ENCODE data around the gene SLC26A1.

The SLC26A1 gene, protein sequence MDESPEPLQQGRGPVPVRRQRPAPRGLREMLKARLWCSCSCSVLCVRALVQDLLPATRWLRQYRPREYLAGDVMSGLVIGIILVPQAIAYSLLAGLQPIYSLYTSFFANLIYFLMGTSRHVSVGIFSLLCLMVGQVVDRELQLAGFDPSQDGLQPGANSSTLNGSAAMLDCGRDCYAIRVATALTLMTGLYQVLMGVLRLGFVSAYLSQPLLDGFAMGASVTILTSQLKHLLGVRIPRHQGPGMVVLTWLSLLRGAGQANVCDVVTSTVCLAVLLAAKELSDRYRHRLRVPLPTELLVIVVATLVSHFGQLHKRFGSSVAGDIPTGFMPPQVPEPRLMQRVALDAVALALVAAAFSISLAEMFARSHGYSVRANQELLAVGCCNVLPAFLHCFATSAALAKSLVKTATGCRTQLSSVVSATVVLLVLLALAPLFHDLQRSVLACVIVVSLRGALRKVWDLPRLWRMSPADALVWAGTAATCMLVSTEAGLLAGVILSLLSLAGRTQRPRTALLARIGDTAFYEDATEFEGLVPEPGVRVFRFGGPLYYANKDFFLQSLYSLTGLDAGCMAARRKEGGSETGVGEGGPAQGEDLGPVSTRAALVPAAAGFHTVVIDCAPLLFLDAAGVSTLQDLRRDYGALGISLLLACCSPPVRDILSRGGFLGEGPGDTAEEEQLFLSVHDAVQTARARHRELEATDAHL

DNA sequence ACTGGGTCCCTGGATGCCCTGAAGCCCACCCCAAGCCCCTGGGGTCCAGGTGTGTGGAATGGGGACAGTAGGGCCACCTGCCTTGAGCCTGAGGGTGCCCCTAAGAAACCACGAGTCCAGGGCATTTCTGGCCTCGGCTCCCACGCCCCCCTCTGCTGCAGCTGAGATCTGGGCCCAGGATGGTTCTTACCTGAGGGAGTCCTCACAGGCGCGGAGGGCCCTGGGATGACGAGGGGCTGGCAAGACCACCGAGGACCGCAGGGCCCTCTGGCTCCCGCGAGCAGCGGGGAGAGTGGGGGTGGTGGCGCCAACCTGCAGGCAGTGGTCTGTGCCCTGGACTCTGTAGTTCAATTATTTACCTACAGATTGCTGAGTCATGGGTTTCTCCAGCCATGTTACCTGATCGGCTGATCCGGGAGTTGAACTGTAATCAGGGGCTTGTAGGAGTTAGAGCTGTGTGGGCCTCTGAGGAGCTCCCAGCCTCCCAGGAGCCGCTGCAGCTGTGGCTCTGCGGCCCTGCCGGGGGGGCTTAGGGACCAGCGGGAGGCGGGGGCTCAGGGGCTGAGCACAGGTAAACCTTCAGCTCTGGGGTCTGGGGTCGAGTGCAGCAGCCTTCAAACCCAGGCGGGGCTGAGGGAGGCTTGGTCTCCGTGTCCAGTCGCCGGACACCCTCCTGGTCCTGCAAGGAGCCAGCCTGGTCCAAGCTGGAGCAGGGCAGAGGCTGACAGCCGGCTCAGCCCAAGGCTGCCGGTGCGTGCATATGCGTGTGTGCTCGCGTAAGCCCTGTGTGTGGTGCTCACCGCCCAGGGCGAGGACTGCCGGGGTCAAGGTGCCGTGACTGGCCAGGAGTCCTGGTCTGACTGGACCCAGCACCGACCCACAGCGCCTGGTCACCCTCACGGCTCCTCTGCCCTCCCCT, at the start of gene SLC26A1:
Gene SLC26A1, minus strand, starts transcription at position 294 of the 919 bp plus-strand sequence. CDS start 1,701 bp downstream, outside the sequence.
- DNase-seq, result no peak

DNA sequence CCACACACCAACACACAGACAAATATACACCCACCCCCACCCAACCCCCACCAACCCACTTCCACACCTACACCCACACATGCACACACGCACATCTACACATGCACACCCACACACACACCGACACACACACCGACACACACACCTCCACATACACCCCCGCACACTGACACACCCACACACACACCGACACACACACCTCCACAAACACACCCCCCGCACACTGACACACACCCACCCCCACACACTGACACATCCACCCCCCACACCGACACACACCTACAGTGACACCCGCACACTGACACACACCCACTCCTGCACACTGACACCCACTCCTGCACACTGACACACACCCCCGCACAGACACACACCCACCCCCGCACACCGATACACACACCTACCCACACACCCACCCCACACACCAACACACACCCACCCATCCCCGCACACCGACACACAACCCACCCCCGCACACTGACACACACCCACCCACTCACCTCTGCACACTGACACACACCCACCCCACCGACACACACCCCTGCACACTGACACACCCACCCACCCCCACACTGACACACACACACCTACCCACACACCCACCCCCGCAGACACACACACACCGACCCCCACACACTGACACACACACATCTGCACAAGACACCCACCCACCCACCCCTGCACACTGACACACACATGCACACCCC, 49.3 kb upstream of the SLC26A1 start:
- DNase-seq, result no peak

DNA sequence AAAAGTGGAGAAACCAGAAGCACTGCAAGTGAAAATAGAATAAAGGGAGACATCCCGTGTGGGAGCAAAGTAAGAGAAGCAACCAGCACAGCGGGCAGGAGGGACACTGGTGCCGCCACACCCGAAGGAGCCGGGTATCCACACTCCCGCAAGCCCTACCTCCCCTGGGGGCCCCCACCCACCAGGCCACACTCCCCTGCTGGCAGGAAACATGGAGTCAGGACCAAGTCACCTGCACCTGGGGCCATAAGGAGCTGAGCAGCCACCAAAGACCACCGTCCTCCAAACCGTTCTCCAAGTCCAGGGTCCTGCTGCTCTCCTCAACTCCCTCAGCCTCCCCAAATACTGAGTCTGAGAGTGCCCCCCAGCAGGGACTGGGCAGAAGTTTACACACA, 48.7 kb upstream of the SLC26A1 start:
- DNase-seq, result no peak

DNA sequence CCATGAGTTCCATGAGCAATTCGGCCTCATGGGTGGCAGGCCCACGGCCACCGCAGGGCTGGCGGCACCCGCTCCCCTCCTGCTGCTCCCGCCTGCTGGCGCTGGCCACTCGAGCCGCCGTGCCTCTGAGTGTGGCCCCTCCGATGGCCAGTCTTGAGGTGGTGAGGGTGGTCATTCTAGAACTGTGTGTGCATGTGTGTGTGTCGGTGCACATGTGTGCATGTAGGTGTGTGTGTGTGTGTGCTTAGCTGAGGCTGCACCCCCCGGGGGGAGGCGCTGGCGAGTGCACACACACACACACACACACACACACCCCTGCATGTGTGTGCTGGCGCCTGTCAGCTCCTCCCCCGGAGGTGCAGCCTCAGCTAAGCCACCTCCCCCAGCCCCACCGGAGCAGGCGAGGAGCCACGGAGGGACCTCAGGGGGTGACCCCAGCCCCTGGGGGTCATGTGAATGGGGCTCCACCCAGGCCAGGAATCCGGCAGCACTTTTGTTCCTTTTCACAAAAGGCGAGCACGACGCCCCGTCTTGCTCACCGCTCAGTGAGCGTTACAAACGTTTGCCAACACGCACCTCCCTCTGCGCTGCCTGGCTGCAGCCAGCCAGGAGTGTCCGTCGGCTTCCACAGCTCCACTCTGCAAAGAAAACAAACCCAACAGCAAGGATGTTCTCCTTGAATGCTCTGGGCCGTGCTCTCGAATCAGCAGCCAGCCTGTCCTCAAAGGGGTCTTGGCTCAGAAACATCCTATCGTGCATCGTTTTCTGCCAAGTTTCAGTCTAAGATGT, 48.1 kb upstream of the SLC26A1 start:
- peak; percentile 61 for DNase-seq

DNA sequence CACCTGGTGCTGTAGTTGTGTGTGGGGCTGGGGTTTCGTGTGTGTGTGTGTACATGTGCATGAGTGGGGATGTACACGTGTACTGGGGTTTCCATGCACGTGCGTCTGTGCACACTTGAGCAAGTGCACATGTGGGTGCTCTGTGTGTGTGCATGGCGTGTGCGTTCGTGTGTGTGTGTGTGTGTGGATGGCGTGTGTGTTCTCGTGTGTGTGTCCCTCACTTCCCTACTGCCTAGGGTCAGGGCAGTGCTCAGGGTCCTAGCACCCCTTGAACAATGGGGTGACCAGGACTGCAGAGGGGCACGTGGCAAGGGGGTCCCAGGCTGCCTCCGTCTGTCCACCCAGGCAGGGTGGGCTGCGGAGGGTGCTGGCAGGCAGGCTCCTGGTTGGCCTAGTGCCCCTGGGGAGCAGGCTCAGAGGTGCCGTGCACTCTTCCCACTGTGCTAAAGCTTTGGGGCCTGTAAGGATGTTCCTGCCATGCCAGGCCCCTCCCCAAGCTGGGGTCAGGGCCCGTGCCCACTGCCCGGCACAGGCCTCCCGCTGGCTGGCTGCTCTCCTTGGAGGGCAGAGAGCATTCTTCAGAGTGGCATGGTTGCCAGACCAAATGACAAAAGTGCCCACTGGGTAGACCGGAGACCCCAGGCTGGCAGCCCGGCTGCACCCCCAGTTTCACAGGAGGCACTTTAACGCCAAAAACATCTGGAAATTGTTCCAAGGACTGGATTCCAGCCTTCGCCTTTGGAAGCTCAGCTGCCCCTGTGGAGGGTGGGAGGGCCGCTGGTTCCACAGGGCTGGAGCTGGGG, 47.3 kb upstream of the SLC26A1 start:
- DNase-seq, result no peak

DNA sequence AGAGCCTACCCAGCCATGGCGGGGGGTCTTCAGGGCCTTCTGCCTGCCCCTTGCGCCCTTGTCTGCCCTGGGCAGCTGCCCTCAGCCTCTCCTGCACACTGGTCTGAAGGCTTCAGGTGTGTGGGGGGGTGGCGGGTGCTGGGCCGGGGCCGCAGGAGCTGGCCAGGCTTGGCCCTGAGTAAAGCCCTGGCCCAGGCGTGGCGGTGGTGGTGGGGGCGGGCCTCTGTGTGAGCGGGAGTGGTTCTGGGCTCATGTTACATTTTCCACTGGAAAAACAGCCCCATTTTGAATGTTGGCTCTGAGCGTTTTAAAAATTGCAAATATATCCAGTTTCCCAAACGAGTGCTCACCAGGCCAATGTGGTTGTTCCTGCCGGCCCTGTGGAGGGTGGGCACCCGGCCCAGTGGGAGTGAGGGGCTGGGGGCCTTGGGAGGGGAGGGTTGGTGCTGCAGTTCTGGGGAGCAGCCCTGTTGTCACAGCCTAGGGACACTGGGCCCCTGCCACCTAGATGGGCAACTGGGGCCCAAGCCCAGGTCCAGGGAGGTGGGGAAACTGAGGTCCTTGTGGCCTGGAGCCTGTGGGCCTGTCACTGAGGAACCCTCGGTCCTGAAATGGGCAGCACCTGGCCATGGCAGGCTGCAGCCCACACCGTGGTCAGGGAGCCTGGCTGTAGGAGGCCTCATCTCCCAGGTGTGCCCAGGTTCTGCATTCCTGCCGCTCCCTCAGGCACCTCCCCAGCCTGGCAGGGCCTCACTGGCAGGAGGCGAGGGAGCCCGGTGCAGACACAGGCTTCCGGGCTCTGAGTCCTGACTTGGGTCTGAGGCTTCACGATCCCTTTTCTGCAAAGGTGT, 46.5 kb upstream of the SLC26A1 start:
- no peak for DNase-seq

DNA sequence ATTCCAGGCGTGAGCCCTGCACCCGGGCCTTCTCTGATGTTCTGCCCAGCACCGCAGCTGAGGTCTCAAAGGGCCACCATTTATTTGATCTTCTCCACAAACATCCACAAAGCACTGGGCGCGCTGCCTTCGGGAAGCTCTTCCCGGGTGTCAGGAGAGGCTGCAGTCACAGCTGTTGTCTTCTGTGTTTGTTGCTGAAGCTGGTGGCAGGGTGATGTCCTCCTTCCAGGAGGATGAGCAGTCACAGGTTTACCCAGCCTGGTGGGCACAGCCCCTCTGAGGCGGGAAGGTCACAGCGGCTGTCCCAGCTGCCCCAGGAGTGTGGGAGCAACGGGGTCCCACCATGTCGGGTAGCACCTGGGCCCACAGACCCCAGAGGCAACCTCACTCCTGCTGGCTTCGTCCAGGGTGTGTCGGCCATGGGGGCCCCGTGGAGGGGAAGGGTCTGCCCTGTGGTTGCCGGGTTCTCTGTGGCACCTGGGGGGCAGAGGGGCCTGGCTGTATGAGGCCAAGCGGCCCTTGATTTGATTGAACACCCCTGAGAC, 45.8 kb upstream of the SLC26A1 start:
- DNase-seq, result no peak

DNA sequence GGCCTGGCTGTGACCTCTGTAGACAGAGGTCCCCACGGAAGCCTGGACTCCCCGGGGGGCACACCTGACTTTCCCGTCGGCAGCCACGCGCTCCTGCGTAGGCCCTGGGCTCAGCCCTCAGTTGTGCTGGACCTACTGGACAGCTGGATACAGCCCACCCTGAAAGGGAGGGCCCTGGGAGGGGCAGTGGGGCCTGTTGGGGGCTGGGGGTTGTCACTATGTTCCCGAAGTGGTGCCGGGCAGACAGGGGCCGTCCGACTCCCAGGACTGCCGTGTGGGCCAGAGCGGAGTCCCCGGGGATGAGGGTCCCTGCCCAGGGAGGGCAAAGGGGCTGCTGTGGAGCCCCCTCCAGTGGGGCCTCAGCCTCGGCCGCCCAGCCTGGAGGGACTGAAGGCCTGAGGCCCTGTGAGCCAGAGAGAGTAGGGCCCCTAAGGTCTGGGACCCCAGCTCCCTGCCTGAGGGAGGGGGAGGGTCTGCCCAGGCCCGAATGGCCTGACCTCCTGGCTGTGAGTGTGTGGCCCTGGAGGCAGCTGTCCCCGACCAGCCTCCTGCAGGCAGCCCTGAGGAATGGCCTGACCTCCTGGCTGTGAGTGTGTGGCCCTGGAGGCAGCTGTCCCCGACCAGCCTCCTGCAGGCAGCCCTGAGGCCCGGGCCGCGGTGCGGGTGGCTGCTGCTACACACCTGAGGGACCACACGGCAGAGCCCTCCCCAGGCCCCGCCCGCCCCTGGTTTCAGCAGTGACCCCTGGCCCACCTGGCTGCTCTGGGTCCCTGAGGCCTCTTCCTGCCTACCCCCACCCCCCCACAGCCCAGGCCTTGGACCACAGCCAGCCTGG, 44.0 kb upstream of the SLC26A1 start:
- DNase-seq, result no peak

DNA sequence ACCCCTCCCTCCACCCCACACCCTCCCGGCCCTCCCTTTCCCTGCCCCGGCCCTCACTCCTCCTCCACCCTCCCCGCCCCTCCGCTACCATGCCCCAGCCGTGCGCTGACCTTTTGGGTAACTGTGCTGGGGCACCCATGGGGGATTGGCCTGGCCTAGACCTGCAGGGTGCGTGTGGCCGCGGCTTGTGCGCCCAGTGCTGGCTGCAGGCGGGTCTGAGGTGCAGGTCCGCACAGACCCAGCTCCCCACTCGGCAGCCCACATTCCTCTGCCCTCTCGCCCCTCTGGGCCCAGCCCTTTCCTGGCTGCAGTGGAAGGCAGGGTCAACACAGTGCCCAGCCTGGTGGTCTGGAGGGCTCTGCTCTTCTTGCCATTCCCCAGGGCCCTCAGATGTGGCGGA, 42.9 kb upstream of the SLC26A1 start:
- DNase-seq, result no peak

DNA sequence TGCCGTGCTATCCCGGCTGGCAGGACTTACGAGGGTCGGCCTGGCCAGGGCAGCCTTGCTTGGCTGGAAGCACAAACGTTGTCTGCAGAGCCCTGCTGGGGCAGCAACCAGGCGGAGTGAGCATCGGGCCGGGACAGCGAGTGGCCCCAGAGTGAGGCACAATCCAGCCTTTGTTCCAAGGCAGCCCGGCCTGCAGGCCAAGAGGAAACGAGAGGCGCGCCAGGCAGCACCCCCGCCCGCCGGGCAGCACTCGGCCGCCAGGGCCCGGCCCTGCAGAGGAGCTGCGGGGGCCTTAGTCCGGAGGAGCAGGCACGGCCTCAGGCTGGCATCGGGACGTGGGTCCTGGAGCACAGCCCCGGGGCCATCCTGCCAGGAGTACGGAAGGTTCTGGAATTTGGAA, 42.3 kb upstream of the SLC26A1 start:
- DNase-seq, result no peak

DNA sequence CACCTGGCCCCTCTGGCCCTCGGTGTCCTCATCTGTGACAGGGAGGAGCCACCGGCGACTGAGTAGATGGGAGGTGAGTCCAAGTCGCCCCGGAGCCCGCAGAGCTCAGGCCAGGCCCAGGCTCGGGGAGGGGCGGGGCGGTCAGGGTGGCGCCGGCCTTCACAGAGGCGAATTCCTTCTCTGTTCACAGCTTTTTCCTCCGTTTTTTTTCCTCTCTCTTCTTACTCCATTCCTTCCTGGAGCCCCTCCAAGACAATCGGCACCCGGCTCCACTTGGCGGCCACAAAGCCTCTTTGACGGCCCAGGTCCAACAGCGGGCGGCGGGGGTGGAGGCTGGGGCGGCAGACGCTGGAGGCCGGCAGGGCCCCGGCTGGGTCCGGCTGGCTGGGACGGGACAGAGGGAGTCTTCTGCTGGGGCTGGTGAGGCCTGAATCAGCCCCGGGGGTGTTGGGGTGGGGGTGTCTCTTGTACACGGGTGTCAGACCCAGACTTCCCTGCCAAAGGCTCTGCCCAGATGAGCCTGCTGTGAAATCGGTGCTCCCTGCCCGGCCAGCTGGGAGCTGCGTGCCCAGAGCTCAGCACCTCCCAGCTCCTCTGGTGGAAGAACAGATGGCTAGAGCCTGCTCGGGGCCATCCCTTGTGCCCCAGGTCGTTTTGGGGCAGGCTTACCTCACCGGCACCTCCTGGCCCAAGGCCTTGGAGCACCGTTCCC, 40.8 kb upstream of the SLC26A1 start:
- no peak for DNase-seq

DNA sequence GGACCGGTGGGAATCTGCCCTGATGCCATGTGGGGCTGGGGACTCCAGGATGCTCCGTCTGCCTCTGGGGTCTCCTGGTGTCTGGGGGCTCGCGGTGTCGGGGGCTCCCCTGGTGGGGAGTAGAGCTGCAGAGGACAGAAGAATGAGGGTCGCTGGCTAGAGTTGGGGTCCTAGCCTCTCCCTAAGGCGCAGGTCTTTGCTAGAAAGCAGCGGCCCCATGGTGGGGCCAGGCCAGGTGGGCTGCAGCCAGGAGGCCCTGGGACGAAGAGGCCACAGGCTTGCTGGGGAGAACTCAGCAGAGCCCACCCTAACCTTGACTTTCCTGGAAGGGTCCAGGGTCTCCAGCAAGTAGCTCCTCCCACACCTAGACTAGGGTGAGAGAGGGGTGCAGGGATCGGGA, 39.7 kb upstream of the SLC26A1 start:
- no peak for DNase-seq

DNA sequence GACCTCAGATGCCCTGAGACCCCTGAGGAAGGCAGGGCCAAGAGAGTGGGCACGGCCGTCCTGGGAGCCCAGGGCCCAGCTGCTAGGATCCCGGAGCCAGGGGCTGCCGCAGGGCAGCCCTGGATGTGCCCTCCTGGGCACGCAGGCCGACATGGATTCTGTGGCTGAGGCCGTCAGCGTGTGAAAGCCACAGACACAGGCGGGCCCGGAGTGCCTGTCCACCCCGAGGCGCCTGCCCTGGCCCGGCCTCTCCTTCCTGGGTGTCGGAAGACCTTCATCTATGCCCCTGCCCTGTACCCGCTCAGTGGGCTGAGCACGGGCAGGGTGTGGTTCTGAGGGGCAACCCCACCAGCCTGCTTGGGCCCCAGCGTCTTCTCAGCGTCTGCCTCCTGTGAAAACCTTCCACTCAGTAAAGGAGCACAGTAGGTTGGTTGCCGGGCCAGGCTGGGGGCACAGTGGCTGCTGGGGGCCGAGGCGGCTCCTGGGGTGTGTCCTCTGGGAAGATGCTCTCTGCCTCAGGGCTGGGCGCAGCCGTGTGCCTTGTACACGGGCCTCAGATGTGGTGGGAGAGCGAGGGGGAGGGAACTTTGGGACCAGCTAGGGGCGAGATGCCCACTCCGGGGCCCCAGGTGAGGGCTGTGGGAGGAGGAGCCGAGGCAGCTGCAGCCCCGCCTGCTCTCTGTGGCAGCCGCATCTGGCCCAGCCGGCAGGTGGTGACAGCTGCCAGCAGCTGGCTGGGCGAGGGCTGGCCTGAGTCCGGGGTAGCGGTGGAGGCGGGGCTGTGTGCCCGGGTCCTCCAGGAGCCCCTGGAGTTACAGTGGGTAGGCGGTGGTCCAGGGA, 39.0 kb upstream of the SLC26A1 start:
- DNase-seq, result no peak

DNA sequence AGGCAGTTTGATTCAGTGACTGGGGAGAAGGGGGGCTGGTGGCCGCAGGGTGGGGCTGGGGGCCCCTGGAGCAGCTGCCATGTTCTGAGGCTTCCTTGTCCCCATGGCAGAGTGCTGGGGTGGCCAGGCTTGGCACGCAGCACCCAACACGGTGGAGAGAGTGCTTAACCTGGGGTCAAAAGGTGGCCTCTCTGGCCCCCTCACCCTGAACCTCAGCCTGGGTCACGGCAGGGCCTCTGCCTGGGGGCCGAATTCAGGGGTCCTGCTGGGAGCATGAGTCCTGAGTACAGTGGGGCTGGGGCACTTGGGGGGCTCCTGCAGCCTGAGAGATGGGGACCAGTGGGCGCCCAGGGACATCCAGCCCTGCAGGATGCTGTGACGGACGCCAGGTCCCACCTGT, 38.1 kb upstream of the SLC26A1 start:
- no peak for DNase-seq

DNA sequence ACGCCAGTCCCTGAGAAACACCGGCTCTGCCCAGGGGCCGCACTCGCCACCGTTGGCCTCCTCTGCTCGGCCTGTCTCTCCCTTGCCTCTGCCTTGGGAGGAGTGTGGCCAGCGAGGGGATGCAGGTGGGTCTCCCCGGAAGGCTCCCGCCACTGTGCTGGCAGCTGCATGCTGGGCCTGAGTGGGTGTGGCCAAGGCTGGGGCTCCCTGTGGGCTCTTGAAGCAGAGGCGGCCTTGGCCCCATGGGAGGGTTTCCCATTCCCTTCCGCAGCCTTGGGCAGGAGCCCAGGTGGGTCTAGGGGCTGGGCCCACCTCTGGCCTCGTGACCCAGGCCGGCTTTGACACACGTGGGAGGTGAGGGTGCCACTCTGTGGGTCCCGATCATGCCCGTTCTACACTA, 37.4 kb upstream of the SLC26A1 start:
- no peak for DNase-seq

DNA sequence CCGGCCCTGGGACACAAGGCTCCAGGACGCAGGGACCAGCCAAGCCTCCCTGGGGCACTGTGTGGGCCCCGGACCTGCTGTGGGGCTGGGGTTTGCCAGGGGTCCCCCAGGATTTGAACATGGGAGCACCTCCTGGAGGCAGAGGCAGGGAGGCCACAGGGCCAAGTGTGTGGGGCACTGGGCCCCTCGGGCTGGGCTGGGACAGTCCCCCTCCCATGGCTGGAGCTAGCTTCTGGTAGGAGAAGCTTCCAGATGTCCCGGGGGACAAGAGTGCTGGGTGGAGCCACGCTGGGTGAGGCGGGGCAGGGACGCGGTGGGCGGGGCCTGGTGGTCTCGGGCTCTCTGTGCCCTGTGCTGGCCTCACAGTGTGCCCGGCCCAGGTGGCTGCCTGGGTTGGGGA, 36.8 kb upstream of the SLC26A1 start:
- no peak for DNase-seq

DNA sequence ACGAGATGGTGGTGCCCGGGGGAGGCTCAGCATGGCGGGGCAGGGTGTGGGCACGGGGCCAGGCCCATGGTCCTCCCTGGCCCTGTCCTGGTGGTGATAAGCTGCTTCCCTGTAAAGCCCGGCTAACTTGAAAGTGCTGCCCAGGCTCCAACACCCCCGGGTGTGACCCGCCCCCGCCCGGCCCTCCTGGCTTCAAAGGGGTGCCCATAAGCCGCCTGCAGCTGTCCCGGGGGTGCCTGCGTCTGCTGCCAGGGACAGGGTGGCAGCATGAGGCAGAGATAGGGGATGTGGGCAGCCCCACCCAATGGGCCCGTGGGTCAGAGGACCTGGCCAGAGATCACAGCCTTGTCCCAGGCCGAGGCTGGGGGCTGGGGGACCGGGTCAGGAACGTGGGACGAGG, 36.3 kb upstream of the SLC26A1 start:
- no peak for DNase-seq
